GM18526 (cell line): ENCODE data around the gene LYST.

Experiments
- POLR2A ChIP-seq: IDR thresholded peaks from 3 replicates; pipeline ENCODE4 v1.6.1; 2011; ENCODE audit not compliant: insufficient read length; ENCODE audit errors: extremely low read depth

Gene LYST

DNA sequence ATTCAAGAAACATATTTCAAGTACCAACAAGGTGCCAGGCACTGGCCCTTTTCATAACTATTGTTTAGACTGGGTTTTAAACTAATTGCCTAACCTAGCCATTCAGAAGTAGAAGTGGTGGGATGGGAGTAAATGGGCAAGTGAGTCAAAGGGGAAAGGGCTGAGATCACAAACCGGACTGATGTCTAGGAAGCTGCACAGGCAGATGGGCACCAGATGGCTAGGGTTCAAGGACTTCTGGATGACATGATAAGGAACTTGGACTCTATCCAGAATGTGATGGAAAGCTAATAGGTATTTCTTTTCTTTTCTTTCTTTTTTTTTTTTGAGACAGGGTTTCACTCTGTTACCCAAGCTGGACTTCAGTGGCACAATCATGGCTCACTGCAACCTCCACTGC lies 46.6 kb downstream of the LYST start:
- TF ChIP-seq POLR2A: no peak

DNA sequence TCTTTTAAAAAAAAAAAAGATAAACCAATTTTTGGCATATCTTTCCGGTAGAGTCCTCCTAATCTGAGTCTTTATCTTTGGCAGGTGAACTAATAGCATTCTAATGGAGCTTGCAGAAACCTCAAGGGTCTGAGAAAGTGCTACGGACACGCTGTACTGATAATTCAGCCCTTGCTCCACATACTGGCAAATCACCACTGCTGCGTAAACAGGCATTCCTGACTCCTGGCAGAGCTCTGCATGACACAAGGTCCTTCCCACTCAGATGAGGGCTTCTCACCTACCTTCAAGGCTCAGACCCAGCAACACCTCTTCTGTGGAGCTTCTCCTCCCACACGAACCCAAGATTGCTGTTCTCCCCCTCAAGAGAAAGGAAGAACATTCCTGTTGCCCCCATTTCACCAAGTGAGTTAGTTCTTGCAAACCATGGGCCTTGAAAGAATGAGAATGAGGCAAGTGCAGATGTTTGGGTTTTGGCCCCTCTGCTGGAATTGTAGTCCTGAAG lies 48.0 kb downstream of the LYST start:
- no peak for TF ChIP-seq POLR2A

DNA sequence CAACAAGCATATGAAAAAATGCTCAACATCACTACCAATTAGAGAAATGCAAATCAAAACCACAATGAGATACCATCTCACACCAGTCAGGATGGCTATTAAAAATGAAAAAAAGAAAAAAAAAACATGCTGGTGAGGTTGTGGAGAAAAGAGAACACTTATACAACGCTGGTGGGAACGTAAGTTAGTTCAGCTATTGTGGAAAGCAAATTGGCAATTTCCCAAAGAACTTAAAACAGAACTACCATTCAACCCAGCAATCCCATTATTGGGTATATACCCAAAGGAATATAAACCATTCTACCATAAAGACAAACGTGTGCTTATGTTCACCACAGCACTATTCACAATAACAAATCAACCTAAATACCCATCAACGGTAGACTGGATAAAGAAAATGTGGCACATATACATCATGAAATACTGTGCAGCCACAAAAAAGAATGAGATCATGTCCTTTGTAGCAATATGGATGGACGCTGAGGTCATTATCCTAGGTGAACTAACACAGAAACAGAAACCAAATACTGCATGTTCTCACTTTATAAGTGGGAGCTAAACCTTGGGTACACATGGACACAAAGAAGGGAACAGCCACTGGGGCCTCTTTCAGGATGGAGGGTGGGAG lies 49.5 kb downstream of the LYST start:
- no peak for TF ChIP-seq POLR2A

DNA sequence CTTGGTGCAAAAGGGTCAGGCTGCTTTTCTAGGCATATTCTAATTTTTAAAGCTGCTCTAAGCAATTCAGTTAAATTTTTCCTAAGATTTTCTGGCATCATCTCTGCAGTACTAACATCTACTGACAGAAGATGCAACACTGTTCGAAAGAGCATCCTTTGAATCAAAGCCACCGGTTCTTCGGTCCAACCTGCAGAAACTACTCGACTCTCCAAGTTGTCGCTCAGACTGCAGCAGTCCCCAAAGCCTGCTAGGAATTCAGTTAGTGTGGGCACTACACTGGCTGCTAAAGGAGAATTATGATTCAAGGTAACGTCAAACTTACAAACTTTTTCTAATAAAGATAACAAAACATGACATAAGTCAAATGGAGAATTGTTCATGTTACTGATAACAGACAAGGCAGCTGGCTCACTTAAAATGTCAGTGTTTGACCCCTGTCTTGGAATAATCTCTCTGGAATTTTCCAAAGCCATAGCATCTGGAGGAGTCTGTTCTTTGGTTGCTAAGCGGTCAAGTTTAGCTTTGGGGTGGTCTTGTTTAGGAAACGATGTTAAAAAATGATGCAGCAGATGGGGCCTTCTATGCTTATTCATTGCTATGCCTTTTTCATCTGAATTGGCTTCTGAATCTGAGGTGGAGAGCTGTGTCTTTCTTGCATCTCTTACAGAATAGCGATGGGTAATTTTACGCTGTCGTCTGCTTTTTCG lies 56.9 kb downstream of the LYST start:
- no peak for TF ChIP-seq POLR2A

DNA sequence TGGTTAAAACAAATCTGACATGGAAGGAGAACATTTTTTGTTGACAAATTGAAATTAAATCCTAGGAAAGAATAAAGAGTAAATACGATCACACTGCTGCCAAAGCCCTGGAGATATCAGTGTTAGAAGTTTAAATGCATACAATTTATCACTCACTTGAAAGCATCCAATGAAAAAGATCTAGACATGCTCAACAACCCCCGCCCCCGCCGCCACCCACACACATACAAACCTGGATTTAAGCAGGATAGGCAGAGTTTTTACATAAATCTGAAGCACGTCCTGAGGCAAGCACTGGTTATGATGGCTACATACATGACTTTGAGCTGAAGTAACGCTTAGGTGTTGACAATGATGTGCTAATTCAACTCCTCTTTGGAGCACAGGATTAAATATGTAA lies 58.5 kb downstream of the LYST start:
- no peak for TF ChIP-seq POLR2A

DNA sequence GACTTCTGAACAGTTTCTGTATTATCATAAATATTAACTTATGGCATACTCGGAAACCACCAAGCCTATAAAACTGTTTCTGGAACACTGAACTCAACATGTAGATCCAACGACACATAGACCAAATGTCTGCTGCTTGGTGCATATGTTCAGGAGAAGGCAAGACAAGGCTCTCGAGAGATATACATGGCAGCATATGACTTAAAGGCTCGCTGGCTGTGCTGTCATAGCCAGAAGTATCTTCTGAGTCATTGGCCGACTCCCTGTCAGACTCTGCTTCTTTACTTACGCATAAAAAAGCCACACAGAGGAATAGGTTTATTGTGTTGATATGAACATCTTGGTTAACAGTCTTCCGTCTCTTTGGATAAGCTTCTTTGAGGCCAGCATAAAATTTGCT lies 60.6 kb downstream of the LYST start:
- TF ChIP-seq POLR2A: no peak

DNA sequence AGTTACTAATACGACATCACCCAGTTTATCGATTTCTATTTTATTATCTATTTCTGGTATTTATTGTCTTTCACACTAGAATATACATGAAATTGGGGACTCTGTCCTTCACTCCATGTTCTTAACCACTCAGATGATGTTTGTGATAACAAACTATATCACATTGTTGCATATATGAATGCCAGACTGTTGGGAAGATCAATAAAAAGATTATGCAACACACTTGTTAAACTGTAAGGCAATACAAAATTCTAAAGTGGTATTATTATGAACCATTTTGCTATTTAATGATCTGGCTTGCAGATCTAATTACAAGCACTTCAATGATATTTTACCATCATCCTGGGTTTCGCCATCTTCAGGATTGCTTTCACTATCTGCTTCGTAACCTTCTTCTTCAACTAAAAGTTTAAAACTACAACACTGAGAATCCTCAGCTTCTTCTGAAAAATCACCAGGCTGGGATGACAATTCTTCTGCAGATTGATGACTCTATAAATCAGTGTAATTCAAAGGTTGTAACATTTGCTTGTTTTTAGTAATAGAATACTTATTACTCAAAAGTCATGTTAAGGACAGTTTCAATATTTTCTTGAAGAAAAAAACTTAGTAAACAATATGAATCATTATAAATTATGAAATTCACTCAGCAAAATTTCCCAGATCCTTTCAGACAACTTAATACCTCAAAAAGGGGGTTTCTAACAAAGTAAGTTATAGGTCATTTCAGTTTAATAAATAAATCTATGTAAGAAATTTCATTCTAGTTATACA lies 63.9 kb downstream of the LYST start:
- no peak for TF ChIP-seq POLR2A

DNA sequence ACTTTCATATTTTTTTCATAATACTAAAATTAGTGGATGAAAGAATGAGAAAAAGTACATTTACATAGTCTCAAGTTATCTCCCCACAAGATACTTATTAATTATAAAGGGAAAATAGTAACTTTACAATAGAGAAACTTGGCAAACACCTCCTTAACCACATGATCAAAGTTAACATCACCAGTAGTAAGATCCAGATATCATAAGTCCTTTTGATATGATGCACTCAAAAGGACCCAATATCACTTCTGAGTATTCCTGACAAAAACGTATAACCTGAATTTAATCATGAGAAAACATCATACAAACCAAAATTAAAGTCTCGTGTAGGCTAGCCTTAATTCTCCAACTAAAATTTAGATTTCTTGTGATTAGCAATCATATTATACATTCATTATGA lies 67.4 kb downstream of the LYST start:
- TF ChIP-seq POLR2A: no peak

DNA sequence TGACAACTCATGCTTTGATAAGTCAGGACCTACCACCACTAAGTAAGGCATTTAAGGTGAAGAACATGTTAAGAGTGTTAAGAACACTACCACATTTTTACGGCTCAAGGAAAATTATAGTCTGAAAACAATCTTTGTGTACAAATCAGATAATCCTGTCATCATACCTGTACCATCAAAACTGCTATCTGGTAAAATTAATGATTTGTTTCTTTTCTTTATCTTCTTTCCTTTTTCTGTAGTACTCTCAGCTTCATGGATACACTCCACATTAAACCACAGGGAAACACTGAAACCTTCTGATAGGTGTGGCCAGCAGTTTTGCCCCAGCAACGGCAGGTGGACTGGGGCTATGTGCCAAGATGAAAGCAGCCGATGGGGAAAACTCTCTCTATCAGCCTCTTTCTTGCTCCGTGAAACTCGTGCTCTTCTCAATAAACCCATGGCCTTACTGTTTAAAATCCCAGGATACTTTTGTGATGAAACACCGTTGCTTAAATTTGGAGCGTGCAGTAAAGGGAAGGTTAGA lies 75.1 kb downstream of the LYST start:
- no peak for TF ChIP-seq POLR2A

DNA sequence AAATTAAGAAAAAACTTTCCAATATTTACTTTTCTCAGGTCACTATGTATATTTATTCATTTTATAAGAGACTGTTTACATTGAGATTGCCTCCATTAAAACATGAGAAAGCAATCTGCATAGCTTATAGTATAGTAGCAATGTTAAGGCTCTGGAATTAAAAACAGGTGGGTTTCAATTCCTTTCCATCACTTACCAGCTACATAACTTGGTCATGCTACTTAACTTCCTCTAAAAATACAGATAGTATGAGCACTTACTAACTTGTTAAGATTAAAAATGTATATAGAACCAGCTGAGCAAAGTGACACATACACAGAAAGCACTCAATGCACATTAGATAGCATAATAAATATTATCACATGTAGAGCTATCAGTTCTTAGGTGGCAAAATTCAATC lies 76.6 kb downstream of the LYST start:
- no peak for TF ChIP-seq POLR2A

DNA sequence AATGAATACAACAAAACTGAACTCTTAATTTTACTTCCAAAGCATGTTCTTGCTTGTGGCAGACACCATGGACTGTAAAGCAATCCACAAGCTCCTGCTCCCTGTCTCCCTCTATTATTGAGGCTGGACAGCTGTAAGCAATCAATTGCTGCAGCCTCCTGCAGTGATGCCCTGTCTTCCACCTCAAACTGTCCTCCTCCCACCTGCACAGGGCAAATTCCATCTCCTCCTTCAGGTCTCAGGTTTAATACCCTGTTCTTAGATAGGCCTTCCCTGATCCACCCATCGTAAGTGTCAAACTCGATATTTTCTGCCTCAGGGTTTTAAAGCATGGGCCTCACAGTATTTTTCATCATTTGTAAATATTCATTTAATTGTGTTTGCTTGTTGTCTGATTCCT lies 81.8 kb downstream of the LYST start:
- no peak for TF ChIP-seq POLR2A

DNA sequence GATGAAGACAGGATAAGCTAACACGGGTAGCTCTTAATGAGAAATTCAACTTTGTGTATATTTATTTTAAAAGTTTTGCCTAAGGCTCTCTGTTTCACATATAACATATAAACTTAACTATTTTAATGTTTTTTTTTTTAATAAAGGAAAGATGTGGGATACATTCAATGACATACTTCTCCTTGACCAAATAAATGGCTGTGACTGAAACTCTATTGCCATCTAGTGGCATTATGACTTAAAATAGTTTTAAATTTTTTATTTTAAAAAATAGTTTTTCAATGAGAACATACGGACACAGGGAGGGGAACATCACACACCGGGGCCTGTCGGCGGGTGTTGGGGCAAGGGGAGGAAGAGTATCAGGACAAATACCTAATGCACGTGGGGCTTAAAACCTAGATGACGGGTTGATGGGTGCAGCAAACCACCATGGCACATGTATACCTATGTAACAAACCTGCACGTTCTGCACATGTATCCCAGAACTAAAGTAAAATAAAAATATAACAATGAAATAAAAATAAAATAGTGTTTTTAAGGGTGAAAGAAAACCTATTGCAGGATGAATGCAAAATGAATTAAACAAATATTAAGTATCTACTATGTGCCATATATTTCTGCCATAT lies 83.4 kb downstream of the LYST start:
- no peak for TF ChIP-seq POLR2A

DNA sequence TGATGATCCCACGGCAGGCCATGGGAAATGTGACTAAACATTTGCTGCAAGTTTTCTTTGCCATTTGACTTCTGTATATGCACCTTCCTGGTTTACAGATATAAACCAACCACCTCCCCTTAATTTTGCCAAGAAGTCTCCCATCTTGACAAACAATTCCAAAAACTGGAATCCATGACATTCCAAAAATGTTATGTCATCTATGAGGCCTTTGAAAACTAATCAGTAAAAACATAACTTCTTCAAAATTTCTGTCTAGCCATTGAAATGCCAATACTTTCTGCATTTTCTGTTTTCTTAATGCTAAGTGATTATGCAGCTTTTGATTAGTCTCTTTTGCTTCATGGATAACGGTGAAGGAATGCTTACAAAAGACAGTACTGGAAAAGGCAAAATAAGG lies 84.1 kb downstream of the LYST start:
- no peak for TF ChIP-seq POLR2A

DNA sequence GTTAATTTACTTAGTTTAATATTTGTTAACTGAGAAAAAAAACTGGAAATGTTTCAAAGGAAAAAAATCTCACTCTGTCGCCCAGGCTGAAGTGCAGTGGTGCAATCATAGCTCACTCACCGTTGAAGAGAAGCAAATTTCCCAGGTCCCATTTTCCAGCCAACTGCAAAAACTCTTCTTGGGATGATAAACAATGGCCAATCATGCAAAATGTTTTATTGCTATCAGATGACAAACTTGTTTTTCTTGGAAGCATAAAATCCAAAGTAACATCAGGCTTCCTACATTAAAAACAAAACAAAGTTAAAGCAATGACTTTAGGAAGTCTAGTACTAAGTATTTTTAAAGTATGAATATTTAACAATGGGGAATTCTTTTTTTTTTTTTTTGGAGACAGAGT lies 84.9 kb downstream of the LYST start:
- TF ChIP-seq POLR2A: no peak

DNA sequence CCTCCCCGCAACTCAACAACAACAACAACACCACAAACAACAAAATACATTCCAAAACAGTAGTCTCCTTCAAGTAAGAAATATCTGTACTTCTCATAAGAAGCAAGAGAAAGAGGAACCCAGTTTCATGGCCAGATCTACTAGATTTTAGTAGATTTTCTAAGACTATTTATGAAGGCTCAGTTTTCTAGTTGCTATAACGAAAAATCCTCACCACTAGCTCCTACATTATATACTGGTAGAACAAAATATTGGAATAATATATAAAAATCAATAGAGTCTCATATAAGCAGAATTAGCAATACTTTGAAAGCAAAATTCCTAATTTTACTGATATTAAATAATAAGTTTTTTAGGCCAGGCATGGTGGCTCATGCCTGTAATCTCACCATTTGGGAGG lies 86.9 kb downstream of the LYST start:
- TF ChIP-seq POLR2A: no peak
